PC-9 (cell line): Measurements from ENCODE around the gene RAB11FIP4. TPM values are rescaled to one million over a fixed set of nuclear protein-coding genes. Genes with fewer than 3 reads are reported as not detected.

ENCODE experiments used
- BruUV-seq: library from RNA; stranded (reverse); fragments of 400-500 nt; replicated peaks from 2 replicates; lab custom pipeline; 2021; lab: Mats Ljungman, UMichigan
- CTCF ChIA-PET: fragments of 300-600 bp; sonication (Branson Sonifier 250); formaldehyde crosslinking; loops from one replicate; lab custom pipeline; 2022; ENCODE audit warnings: antibody characterized with exemption; lab: Charles Lee
- POLR2A ChIA-PET: fragments of 300-600 bp; sonication (Branson Sonifier 250); formaldehyde crosslinking; loops from one replicate; lab custom pipeline; 2022; ENCODE audit warnings: antibody characterized with exemption; ENCODE audit not compliant: unreplicated experiment; lab: Charles Lee
- DNase-seq, 2 experiments: peaks; one replicate each; pipeline versions ENCODE4 v3.0.0 to v3.0.0-alpha.2; 2015 to 2022; ENCODE audit warnings: mixed read lengths in 1 of 2
- H2AFZ ChIP-seq: fragments of 200-600 bp; sonication (generic); 2 replicates; pipeline ENCODE4 v1.8.1; 2017; ENCODE audit warnings: antibody characterized with exemption
- H3F3A ChIP-seq: fragments of 200-600 bp; sonication (generic); 2 replicates; pipeline ENCODE4 v1.8.1; 2017; ENCODE audit warnings: antibody characterized with exemption, mild to moderate bottlenecking, low read depth; ENCODE audit not compliant: insufficient read depth
- H3K27ac ChIP-seq: fragments of 200-600 bp; sonication (generic); 2 replicates; pipeline ENCODE4 v1.6.1; 2016; ENCODE audit warnings: mixed run types
- H3K27me3 ChIP-seq: fragments of 200-600 bp; sonication (generic); 2 replicates; pipeline ENCODE4 v1.6.1; 2016; ENCODE audit warnings: low read depth, mixed run types; ENCODE audit not compliant: insufficient read depth
- H3K36me3 ChIP-seq: fragments of 200-600 bp; sonication (generic); 2 replicates; pipeline ENCODE4 v1.6.1; 2016; ENCODE audit warnings: low read depth, mixed run types
- H3K4me1 ChIP-seq: fragments of 200-600 bp; sonication (generic); replicated peaks from 2 replicates; pipeline ENCODE4 v1.6.1; 2016; ENCODE audit warnings: mixed run types; ENCODE audit not compliant: insufficient read depth
- H3K4me2 ChIP-seq: fragments of 200-600 bp; sonication (generic); 2 replicates; pipeline ENCODE4 v1.6.1; 2017; ENCODE audit warnings: mixed run types
- H3K4me3 ChIP-seq: fragments of 200-600 bp; sonication (generic); 2 replicates; pipeline ENCODE4 v1.6.1; 2016; ENCODE audit warnings: mixed run types
- H3K79me2 ChIP-seq: fragments of 200-600 bp; sonication (generic); 2 replicates; pipeline ENCODE4 v1.6.1; 2017; ENCODE audit warnings: low read depth, mixed run types
- H3K9me2 ChIP-seq: fragments of 200-600 bp; sonication (generic); 2 replicates; pipeline ENCODE4 v1.8.1; 2017; ENCODE audit warnings: mild to moderate bottlenecking; ENCODE audit not compliant: insufficient read depth
- H3K9me3 ChIP-seq: fragments of 200-600 bp; sonication (generic); 2 replicates; pipeline ENCODE4 v1.8.1; 2016; ENCODE audit warnings: low read depth; ENCODE audit not compliant: insufficient read depth
- H4K20me1 ChIP-seq: fragments of 200-600 bp; sonication (generic); 2 replicates; pipeline ENCODE4 v1.8.1; 2017; ENCODE audit not compliant: insufficient read depth
- CTCF ChIP-seq: fragments of 200-600 bp; sonication (generic); conservative IDR thresholded peaks from 2 replicates; pipeline ENCODE4 v1.6.1; 2017; ENCODE audit warnings: mixed run types, antibody characterized with exemption, mild to moderate bottlenecking, moderate library complexity
- EZH2 ChIP-seq: fragments of 200-600 bp; sonication (generic); IDR thresholded peaks from 2 replicates; pipeline ENCODE4 v1.8.0; 2017; ENCODE audit warnings: antibody characterized with exemption, low read depth
- intact Hi-C: fragments of 100-400 bp; cut with micrococcal nuclease; formaldehyde crosslinking; loops from one replicate; pipeline ENCODE4 v1.10.0; 2022; ENCODE audit not compliant: unreplicated experiment
- total RNA-seq: library from RNA; stranded (reverse); gene quantifications from 2 replicates; pipeline ENCODE4 v1.2.3, GENCODE V29; 2021

Gene RAB11FIP4
- total RNA-seq, 1 experiment from 2014 or later, result 22.9 TPM

GRCh38 chr17:31472137-31472536 lies 80.7 kb downstream of the RAB11FIP4 start:
- Histone ChIP-seq H3F3A (no peaks in the 10 kb centered on the region), H3K79me2 (no peaks in the 10 kb centered on the region), H3K27me3 (no peaks in the 10 kb centered on the region), H3K27ac (no peak overlapping the region), H4K20me1 (no peaks in the 10 kb centered on the region), H3K9me2 (no peaks in the 10 kb centered on the region), H3K9me3 (no peaks in the 10 kb centered on the region), H3K4me2 (no peak overlapping the region), H3K4me1 (no peaks in the 10 kb centered on the region), H2AFZ (no peak overlapping the region), H3K4me3 (no peak overlapping the region), H3K36me3 (no peaks in the 10 kb centered on the region)
- CTCF ChIA-PET, result no interaction called here
- no peak for DNase-seq
- no TSS peak for BruUV-seq
- POLR2A ChIA-PET, result no interaction called here
- intact Hi-C loops, result no loop called here
- no peak for TF ChIP-seq EZH2
- no peak for TF ChIP-seq CTCF

GRCh38 chr17:31475378-31476162 lies 84.1 kb downstream of the RAB11FIP4 start:
- Histone ChIP-seq H3K4me2 (no peak overlapping the region), H3F3A (peaks cover 13% of the 10 kb centered on the region; the same call in 1 of the 2 replicates), H3K27me3 (no peaks in the 10 kb centered on the region), H3K4me1 (peaks cover 12% of the 10 kb centered on the region; the same call in 1 of the 2 replicates), H3K9me2 (no peaks in the 10 kb centered on the region), H3K27ac (no peak overlapping the region), H4K20me1 (no peaks in the 10 kb centered on the region), H3K4me3 (no peak overlapping the region), H2AFZ (no peak overlapping the region), H3K79me2 (no peaks in the 10 kb centered on the region), H3K9me3 (no peaks in the 10 kb centered on the region), H3K36me3 (no peaks in the 10 kb centered on the region)
- TF ChIP-seq EZH2, result no peak
- TF ChIP-seq CTCF, result no peak
- ChIA-PET POLR2A (interaction anchor here (0.6 kb wide), 2 partner anchors 19 to 211 kb away, joined by 5 read pairs; no protein-coding TSS in a partner anchor), CTCF (interaction anchor here (0.6 to 0.7 kb wide), 2 partner anchors 32 to 38 kb away, joined by 4 to 6 read pairs; no protein-coding TSS in a partner anchor)
- intact Hi-C loops, result no loop called here
- DNase-seq, result no peak
- BruUV-seq, result no TSS peak

GRCh38 chr17:31476525-31477416 lies 85.3 kb downstream of the RAB11FIP4 start:
- no peaks in the 10 kb centered on the region for H3K36me3 ChIP-seq
- H3F3A ChIP-seq, result peaks cover 13% of the 10 kb centered on the region; the same call in 1 of the 2 replicates
- intact Hi-C loops, result no loop called here
- peaks cover 22% of the 10 kb centered on the region for H3K4me1 ChIP-seq
- BruUV-seq, result no TSS peak
- H3K79me2 ChIP-seq, result no peaks in the 10 kb centered on the region
- CTCF ChIA-PET, result no interaction called here
- POLR2A ChIA-PET, result no interaction called here
- H3K27ac ChIP-seq, result no peak overlapping the region
- H3K27me3 ChIP-seq, result no peaks in the 10 kb centered on the region
- TF ChIP-seq CTCF (no peak), EZH2 (no peak)
- no peak overlapping the region for H3K4me3 ChIP-seq
- H3K9me2 ChIP-seq, result no peaks in the 10 kb centered on the region
- H3K4me2 ChIP-seq, result no peak overlapping the region
- H2AFZ ChIP-seq, result no peak overlapping the region
- H4K20me1 ChIP-seq, result no peaks in the 10 kb centered on the region
- DNase-seq, result no peak
- H3K9me3 ChIP-seq, result no peaks in the 10 kb centered on the region
